Measurements from ENCODE around the gene PSMB1. TPM values are rescaled to one million over a fixed set of nuclear protein-coding genes. Genes with fewer than 3 reads are reported as not detected.

The PSMB1 gene
- total RNA-seq, 6 experiments from 2014 or later, result 227 to 265 (median 252) TPM

DNA sequence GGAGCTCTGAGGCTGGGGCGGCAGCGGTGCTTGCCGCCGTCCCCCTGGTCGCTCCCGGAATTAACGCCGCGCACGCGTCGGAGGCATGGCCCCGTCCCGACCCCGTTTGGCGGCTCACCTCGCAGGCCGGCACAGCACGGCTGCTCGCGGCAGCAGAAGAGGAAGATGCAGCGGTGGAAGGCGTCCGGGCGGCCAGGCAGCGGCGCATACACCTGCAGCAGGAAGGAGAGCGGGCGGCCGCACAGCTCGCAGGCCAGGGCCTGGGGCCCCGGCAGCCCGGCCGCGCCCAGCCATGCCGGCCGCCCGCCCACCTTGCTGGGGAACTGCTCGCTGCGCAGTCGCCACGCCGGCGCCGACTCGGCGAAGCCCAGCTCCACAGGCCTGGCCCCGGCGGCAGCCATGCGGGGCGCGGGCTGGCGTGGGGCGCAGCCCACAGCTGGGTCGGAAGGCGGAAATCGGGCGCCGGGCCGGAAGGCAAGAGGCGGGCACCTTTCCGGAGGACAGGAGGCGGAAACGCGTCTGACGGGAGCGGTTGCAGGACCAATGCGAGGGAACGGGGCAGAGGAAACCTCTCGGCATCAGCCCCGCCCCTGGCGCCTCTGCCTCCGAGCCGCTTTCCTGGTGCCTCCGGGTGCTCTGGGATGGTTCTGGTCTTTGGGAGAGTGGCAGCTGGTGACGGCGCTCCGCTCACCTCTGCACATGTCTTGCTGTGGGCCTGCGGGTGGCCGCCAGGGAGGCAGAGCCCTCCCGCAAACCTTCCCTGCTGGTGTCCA lies 31.3 kb upstream of the PSMB1 start, which contains the start of gene PDCD2:
Gene PDCD2 (minus strand): TSS at position 457 of the 773 bp plus-strand sequence. CDS start 56 bp downstream, at position 401.
- peak; percentile 90 for DNase-seq
- TF ChIP-seq, protein P1, sequence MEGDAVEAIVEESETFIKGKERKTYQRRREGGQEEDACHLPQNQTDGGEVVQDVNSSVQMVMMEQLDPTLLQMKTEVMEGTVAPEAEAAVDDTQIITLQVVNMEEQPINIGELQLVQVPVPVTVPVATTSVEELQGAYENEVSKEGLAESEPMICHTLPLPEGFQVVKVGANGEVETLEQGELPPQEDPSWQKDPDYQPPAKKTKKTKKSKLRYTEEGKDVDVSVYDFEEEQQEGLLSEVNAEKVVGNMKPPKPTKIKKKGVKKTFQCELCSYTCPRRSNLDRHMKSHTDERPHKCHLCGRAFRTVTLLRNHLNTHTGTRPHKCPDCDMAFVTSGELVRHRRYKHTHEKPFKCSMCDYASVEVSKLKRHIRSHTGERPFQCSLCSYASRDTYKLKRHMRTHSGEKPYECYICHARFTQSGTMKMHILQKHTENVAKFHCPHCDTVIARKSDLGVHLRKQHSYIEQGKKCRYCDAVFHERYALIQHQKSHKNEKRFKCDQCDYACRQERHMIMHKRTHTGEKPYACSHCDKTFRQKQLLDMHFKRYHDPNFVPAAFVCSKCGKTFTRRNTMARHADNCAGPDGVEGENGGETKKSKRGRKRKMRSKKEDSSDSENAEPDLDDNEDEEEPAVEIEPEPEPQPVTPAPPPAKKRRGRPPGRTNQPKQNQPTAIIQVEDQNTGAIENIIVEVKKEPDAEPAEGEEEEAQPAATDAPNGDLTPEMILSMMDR (IDR thresholded peaks at IDR 0.05), result no peak
- Mint-ChIP-seq H3K27ac (peak within 1 kb of the TSS; percentile 91), H3K9me3 (no peaks in the 10 kb centered on the region; the same call in 1 of the 2 replicates), H3K4me3 (peak within 1 kb of the TSS; percentile 98), H3K4me1 (ENCODE audit: low read depth) (peaks cover 22% of the 10 kb centered on the region), H3K27me3 (ENCODE audit: insufficient read depth) (peaks cover 2% of the 10 kb centered on the region; the same call in 1 of the 2 replicates), H3K36me3 (ENCODE audit: low read depth) (peaks cover 32% of the 10 kb centered on the region)

DNA sequence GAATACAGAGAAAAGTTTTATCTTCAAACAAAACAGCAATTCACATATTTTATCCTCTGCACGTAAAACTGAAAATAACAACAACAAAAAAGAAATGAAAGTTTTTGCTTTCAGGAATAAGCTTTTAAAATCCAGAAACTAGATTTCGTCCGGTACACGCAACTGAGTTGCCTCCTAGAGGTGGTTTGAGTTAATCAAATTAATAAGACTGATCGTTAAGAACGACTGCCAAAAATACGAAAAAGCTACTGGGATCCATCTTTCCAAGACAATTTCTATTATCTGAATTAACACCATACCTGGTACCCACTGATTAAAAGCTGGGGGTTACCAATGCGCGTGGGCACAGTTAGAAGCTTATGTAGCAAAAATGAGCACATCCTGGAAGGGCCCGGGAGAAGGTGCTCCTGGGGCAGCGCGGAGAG lies 30.7 kb upstream of the PSMB1 start:
- no peaks in the 10 kb centered on the region for H3K9me3 Mint-ChIP-seq
- peaks cover 22% of the 10 kb centered on the region for H3K4me1 Mint-ChIP-seq (ENCODE audit: low read depth)
- peak overlapping the region; percentile 91 for H3K27ac Mint-ChIP-seq
- DNase-seq, result peak; percentile 10
- peaks cover 2% of the 10 kb centered on the region; the same call in 1 of the 2 replicates for H3K27me3 Mint-ChIP-seq (ENCODE audit: insufficient read depth)
- peak overlapping the region; percentile 98 for H3K4me3 Mint-ChIP-seq
- peaks cover 36% of the 10 kb centered on the region for H3K36me3 Mint-ChIP-seq (ENCODE audit: low read depth)
- TF ChIP-seq, protein P1 (IDR thresholded peaks at IDR 0.05), result peak; percentile 66

DNA sequence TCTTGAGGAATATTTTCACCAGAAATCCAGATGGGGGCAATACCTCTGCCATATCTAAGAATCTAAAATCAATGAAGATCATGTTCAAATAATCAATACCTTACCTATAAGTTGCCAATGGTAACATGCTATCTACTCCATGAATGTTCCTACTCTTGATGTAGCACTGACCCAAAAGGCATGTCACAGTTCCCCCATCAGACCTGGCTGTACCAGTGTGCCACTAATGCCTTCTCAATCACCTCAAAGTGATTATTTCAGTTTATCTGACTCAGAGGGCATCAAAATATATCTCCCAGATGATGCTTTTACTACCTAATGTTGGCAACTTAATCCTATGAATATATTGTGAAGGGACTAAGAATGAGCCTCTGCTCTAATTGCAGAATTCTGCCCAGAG lies 25.8 kb upstream of the PSMB1 start:
- peaks cover 34% of the 10 kb centered on the region for H3K36me3 Mint-ChIP-seq (ENCODE audit: low read depth)
- no peak overlapping the region for H3K27ac Mint-ChIP-seq
- no peak for DNase-seq

DNA sequence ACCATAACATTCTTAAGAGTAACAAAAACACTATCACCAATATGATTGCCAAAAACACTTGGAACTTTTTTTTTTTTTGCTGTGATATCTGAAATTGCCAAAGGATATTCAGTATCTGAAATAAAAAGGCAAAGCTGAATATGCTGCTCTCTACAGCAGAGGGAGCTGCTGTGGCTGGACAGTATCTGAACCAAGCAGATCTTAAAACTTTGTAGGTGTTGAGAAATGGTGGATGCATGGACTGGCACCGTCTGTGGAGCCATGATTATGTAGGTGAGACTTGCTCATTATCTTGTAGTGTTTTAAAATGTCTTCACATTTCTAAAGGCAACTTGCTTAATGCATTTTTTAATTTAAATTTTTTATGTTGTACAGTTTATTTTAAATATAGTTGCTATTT lies 22.1 kb upstream of the PSMB1 start:
- peaks cover 20% of the 10 kb centered on the region; the same call in 1 of the 2 replicates for H3K36me3 Mint-ChIP-seq (ENCODE audit: low read depth)
- peaks cover 2% of the 10 kb centered on the region; the same call in 1 of the 2 replicates for H3K27me3 Mint-ChIP-seq (ENCODE audit: insufficient read depth)
- TF ChIP-seq, protein P1 (IDR thresholded peaks at IDR 0.05), result peak; percentile 67
- no peaks in the 10 kb centered on the region for H3K9me3 Mint-ChIP-seq
- no peak overlapping the region for H3K27ac Mint-ChIP-seq
- peak; percentile 15 for DNase-seq
- H3K4me1 Mint-ChIP-seq (ENCODE audit: low read depth), result no peaks in the 10 kb centered on the region
- no peak overlapping the region for H3K4me3 Mint-ChIP-seq

More for the DNA sequence above, 25.8 kb upstream of the PSMB1 start:
- Mint-ChIP-seq H3K4me1 (ENCODE audit: low read depth) (peaks cover 15% of the 10 kb centered on the region), H3K9me3 (no peaks in the 10 kb centered on the region), H3K27me3 (ENCODE audit: insufficient read depth) (no peaks in the 10 kb centered on the region), H3K4me3 (no peak overlapping the region)
- TF ChIP-seq, protein P1 (IDR thresholded peaks at IDR 0.05), result no peak

DNA sequence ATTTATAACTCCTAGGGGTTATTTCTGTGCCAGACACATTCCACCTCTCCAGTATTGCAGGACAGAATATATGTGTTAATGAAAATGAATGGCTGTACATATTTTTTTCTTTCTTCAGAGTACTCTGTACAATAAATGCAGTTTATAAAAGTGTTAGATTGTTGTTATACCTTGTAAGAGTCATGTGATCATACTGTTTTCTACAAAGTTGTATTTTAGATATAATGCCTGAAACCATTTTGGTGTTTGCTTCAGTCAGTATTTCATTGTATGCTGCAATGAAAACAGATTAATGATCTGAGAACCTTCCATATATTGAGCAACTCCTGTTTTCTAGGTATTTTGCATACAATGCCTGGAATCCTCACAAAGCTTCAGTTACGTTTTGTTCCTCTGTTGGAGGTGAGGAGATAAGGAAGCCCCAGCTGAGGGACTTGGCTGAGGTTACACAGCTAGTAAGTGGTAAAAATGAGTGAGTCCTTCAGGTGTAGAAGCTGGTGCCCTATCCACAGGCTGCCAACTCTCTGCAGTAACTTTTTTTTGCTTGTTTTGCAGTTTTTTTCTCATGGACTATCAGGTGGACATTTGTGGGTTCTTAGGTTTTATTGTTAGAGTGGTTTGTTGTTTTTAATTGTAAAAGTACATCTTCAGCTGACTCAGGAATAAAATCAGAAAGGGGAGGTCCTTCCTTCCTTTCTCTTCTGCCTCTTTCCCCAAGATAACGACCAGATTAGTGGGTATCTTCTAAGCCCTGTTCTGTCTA lies 19.8 kb upstream of the PSMB1 start:
- DNase-seq, result no peak
- Mint-ChIP-seq H3K36me3 (ENCODE audit: low read depth) (peaks cover 24% of the 10 kb centered on the region), H3K4me1 (ENCODE audit: low read depth) (no peaks in the 10 kb centered on the region), H3K27me3 (ENCODE audit: insufficient read depth) (peaks cover 2% of the 10 kb centered on the region; the same call in 1 of the 2 replicates), H3K9me3 (no peaks in the 10 kb centered on the region), H3K4me3 (no peak overlapping the region), H3K27ac (no peak overlapping the region)
- TF ChIP-seq, protein P1 (IDR thresholded peaks at IDR 0.05), result no peak
